Astrocyte (in vitro differentiated cells and primary cell): ENCODE results near the gene MCM8.

Experiments
- EZH2 ChIP-seq: IDR thresholded peaks from 2 replicates; pipeline ENCODE4 v1.6.1; 2012; ENCODE audit warnings: mild to moderate bottlenecking, low read length, inconsistent platforms; ENCODE audit not compliant: insufficient read depth
- TF ChIP-seq, protein P1 (sequence below): IDR thresholded peaks from 2 replicates; pipeline ENCODE4 v1.5.1; 2011; ENCODE audit warnings: low read depth, mild to moderate bottlenecking, inconsistent platforms, low read length, moderate library complexity; ENCODE audit not compliant: insufficient read depth

DNA sequence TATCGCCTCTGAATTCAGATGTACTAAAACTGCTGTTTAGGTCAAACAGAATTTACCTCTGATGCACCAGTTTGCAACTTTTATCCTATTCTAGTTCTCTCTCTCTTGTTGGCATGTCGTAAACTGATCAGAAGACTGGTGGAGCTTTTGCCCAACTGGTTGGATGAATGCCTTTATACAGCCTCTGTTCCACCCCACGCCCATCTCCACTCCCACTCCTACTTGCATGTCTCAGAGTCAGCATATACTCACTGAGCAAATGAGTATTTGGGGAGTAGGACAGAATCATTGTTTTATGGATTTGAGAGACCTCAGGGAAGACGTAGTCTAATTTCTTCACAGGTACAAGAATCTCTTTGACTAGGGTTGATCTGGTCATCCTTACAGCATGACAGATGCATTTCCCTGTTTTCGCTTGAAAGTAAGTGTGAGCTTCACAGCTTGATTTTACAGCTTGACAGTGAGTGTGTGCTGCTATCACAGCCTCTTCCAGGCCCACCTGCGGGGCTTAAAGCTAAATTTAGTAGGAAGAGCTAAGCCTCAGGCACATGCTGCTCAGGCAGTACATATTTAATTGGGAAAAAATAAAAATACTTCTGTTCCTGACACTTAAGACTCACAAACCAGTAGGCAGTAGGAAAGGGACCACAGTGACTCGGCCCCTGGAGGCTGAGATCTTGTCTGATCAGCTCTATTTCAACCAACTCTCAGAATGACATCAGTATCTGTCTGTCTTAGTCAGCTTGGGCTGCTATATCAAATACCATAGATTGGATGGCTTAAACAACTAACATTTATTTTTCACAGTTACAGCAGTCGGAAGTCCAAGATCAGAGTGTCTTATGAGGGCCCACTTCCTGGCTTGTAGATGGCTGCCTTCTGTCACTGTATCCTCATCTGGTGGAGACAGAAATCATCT is 30.6 kb upstream of the MCM8 start:
- TF ChIP-seq, protein P1, sequence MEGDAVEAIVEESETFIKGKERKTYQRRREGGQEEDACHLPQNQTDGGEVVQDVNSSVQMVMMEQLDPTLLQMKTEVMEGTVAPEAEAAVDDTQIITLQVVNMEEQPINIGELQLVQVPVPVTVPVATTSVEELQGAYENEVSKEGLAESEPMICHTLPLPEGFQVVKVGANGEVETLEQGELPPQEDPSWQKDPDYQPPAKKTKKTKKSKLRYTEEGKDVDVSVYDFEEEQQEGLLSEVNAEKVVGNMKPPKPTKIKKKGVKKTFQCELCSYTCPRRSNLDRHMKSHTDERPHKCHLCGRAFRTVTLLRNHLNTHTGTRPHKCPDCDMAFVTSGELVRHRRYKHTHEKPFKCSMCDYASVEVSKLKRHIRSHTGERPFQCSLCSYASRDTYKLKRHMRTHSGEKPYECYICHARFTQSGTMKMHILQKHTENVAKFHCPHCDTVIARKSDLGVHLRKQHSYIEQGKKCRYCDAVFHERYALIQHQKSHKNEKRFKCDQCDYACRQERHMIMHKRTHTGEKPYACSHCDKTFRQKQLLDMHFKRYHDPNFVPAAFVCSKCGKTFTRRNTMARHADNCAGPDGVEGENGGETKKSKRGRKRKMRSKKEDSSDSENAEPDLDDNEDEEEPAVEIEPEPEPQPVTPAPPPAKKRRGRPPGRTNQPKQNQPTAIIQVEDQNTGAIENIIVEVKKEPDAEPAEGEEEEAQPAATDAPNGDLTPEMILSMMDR = no peak
- TF ChIP-seq EZH2 = no peak
